ENCODE measurements around the gene INVS. TPM values are rescaled to one million over a fixed set of nuclear protein-coding genes. Genes with fewer than 3 reads are reported as not detected.
"Not testable (repeated sequence)": the region's sequence is repeated elsewhere in the genome, so short reads cannot be mapped to it uniquely, and the experiment has no call there.

INVS gene
- total RNA-seq, 4 donors from 2014 or later = 5.5 to 13.9 (median 6.7) TPM

DNA sequence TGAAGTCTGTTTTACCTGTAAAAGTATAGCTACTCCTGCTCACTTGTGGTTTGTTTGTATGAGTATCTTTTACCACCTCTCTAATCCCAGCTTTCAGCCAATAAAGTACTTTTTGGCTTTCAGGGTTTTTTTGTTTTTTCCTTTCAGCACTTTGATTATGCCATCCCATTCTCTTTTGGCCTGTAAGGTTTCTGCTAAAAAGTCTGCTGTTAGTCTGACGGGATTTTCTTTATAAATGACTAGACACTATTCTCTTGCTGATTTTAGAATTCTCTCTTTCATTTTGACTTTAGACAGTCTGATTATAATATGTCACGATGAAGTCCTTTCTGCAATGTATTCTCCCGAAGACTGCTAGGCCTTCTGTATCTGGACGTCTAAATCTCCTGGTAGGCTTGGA lies 216.5 kb downstream of the INVS start:
- peaks cover 0 to 38% of the 10 kb centered on the region in 2 donors for H3K36me3 ChIP-seq
- intact Hi-C loops (cut with DNase I; ENCODE audit: low total_unique reads) (loop anchor here (10.0 kb wide), 1 partner anchor 59 kb away; no protein-coding TSS in a partner anchor), in situ Hi-C loops (cut with MboI; ENCODE audit: low sequenced_read_pairs in 4 of 4) (loop anchor here in 3 of 4 donors (25.0 kb wide), 1 partner anchor 1128 kb away; no protein-coding TSS in a partner anchor)
- H3K9me3 ChIP-seq = no peaks in the 10 kb centered on the region
- ATAC-seq = no peak
- H3K4me1 ChIP-seq = peaks cover 6 to 8% of the 10 kb centered on the region in 2 donors
- H3K27ac ChIP-seq = no peak overlapping the region
- H3K4me3 ChIP-seq = no peak overlapping the region
- TF ChIP-seq POLR2A (IDR thresholded peaks at IDR 0.05) = no peak
- TF ChIP-seq, protein P1, sequence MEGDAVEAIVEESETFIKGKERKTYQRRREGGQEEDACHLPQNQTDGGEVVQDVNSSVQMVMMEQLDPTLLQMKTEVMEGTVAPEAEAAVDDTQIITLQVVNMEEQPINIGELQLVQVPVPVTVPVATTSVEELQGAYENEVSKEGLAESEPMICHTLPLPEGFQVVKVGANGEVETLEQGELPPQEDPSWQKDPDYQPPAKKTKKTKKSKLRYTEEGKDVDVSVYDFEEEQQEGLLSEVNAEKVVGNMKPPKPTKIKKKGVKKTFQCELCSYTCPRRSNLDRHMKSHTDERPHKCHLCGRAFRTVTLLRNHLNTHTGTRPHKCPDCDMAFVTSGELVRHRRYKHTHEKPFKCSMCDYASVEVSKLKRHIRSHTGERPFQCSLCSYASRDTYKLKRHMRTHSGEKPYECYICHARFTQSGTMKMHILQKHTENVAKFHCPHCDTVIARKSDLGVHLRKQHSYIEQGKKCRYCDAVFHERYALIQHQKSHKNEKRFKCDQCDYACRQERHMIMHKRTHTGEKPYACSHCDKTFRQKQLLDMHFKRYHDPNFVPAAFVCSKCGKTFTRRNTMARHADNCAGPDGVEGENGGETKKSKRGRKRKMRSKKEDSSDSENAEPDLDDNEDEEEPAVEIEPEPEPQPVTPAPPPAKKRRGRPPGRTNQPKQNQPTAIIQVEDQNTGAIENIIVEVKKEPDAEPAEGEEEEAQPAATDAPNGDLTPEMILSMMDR (IDR thresholded peaks at IDR 0.05 in 4 of 5, conservative IDR thresholded peaks at IDR 0.05 in 1 of 5) = no peak
- DNase-seq = no peak
- no peaks in the 10 kb centered on the region for H3K27me3 ChIP-seq

GRCh38 chr9:100317706-100318105 lies 218.7 kb downstream of the INVS start:
- TF ChIP-seq, protein P1 (IDR thresholded peaks at IDR 0.05 in 4 of 5, conservative IDR thresholded peaks at IDR 0.05 in 1 of 5) = no peak
- no peak for TF ChIP-seq POLR2A (IDR thresholded peaks at IDR 0.05)
- in situ Hi-C loops (cut with MboI; ENCODE audit: low sequenced_read_pairs in 4 of 4) = loop anchor here in 3 of 4 donors (25.0 kb wide), 1 partner anchor 1130 kb away; no protein-coding TSS in a partner anchor
- H3K36me3 ChIP-seq = peaks cover 0 to 38% of the 10 kb centered on the region in 2 donors
- peaks cover 6 to 8% of the 10 kb centered on the region in 2 donors for H3K4me1 ChIP-seq
- DNase-seq (no peak), ATAC-seq (no peak)
- intact Hi-C loops (cut with DNase I; ENCODE audit: low total_unique reads) = loop anchor here (10.0 kb wide), 1 partner anchor 57 kb away; no protein-coding TSS in a partner anchor
- H3K27ac ChIP-seq = no peak overlapping the region
- no peak overlapping the region for H3K4me3 ChIP-seq
- H3K27me3 ChIP-seq = no peaks in the 10 kb centered on the region
- no peaks in the 10 kb centered on the region for H3K9me3 ChIP-seq

DNA sequence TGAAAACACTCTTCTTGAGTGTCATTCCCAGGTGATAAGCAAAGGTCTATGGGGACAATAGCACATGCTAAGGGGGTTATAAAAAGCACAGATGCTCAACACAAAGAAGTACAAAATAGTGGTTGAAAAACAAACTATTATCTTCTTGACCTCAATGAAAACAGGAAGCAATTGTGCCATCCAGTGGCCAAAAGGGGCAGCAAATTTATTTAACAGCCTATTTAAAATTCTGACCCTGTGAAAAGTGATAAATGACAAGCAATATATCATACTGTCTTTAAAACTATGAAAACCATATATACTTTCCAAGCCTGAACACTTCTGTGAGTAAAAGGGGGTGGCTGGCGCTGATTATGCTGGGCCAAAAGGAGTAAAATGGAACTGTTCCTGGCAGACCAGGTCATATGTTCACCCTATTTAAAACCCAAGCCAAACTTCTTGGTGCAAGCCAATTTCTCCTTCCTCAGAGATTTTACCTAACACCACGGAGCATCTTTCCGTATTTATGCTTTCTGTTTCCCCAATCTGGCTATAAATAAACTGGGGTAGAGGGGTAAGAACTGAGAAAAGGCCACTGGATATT lies 224.0 kb downstream of the INVS start:
- TF ChIP-seq POLR2A (IDR thresholded peaks at IDR 0.05) = no peak
- TF ChIP-seq, protein P1 (IDR thresholded peaks at IDR 0.05 in 4 of 5, conservative IDR thresholded peaks at IDR 0.05 in 1 of 5) = peak in 4 of 5 experiments; percentile 24 to 69 (median 49)
- ATAC-seq (no peak), DNase-seq (no peak)
- H3K27me3 ChIP-seq = no peaks in the 10 kb centered on the region
- in situ Hi-C loops (cut with MboI; ENCODE audit: low sequenced_read_pairs in 4 of 4) = loop anchor here in 3 of 4 donors (10.0 to 25.0 kb wide), 3 partner anchors 288 to 1136 kb away; no protein-coding TSS in a partner anchor
- H3K36me3 ChIP-seq = peaks cover 0 to 44% of the 10 kb centered on the region in 2 donors
- H3K9me3 ChIP-seq = no peaks in the 10 kb centered on the region
- no peak overlapping the region for H3K4me3 ChIP-seq
- intact Hi-C loops (cut with DNase I; ENCODE audit: low total_unique reads) = loop anchor here (1.0 to 5.0 kb wide), 3 partner anchors 295 to 1141 kb away; no protein-coding TSS in a partner anchor
- H3K4me1 ChIP-seq = no peaks in the 10 kb centered on the region
- no peak overlapping the region for H3K27ac ChIP-seq

DNA sequence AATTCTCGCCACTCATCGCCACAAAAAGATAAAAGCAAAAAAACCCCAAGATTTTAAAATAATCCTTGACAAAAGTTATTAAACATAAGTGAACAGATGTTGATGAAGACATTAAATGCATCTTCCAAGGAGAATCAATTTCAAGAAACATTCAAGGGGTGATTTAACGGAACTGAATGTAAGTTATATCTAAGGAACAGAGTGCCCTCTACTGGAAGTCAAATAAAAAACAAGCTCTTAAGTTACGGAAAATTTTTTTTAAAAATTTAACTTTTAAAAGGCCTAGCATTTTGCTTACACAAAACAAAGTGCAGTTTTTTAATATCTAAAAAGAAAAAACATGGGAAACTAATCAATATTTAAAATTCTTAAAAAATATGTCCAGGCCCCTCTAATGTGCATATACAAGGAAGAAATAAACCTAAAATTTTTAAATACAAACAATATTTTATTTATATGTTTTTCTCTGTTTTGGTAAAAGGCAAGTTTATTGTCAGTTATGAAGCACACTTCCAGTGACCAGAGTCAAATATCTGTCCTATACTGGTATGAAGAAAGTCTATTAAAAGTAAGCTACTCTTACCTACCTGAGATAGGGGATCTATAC lies 225.7 kb downstream of the INVS start:
- DNase-seq (no peak), ATAC-seq (peak in 1 of 2 donors; percentile 41)
- intact Hi-C loops (cut with DNase I; ENCODE audit: low total_unique reads) = loop anchor here (5.0 kb wide), 2 partner anchors 1057 to 1142 kb away; no protein-coding TSS in a partner anchor
- Histone ChIP-seq H3K9me3 (no peaks in the 10 kb centered on the region), H3K4me1 (no peaks in the 10 kb centered on the region), H3K27me3 (no peaks in the 10 kb centered on the region), H3K36me3 (peaks cover 0 to 36% of the 10 kb centered on the region in 2 donors), H3K4me3 (no peak overlapping the region), H3K27ac (no peak overlapping the region)
- in situ Hi-C loops (cut with MboI; ENCODE audit: low sequenced_read_pairs in 4 of 4) = loop anchor here (10.0 to 25.0 kb wide), 3 partner anchors 290 to 1137 kb away; no protein-coding TSS in a partner anchor
- TF ChIP-seq, protein P1 (IDR thresholded peaks at IDR 0.05 in 4 of 5, conservative IDR thresholded peaks at IDR 0.05 in 1 of 5) = peak in 3 of 5 experiments; percentile 20 to 51 (median 39)
- no peak for TF ChIP-seq POLR2A (IDR thresholded peaks at IDR 0.05)

DNA sequence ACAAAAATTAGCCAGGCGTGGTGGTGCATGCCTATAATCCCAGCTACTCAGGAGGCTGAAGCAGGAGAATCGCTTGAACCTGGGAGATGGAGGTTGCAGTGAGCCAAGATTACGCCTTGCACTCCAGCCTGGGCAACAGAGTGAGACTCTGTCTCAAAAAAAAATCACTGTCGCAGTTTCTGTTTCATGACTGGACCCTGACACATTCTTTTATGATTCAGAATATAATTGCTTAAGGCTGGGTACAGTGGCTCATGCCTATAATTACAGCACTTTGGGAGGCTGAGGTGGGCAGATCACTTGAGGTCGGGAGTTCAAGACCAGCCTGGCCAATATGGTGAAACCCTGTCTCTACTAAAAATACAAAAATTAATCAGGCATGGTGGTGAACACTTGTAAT lies 239.7 kb downstream of the INVS start:
- ATAC-seq; H3K36me3 ChIP-seq; H3K27me3 ChIP-seq; H3K9me3 ChIP-seq; H3K4me3 ChIP-seq; H3K4me1 ChIP-seq; H3K27ac ChIP-seq; intact Hi-C loops (cut with DNase I; ENCODE audit: low total_unique reads); DNase-seq: not testable (repeated sequence)
- in situ Hi-C loops (cut with MboI; ENCODE audit: low sequenced_read_pairs in 4 of 4) = loop anchor here in 1 of 4 donors (25.0 kb wide), 1 partner anchor 1151 kb away; no protein-coding TSS in a partner anchor
